ENCODE measurements around the gene RAD9A. TPM values are rescaled to one million over a fixed set of nuclear protein-coding genes. Genes with fewer than 3 reads are reported as not detected.

Gene RAD9A
- total RNA-seq, 1 donor from 2014 or later: 49.4 TPM

DNA sequence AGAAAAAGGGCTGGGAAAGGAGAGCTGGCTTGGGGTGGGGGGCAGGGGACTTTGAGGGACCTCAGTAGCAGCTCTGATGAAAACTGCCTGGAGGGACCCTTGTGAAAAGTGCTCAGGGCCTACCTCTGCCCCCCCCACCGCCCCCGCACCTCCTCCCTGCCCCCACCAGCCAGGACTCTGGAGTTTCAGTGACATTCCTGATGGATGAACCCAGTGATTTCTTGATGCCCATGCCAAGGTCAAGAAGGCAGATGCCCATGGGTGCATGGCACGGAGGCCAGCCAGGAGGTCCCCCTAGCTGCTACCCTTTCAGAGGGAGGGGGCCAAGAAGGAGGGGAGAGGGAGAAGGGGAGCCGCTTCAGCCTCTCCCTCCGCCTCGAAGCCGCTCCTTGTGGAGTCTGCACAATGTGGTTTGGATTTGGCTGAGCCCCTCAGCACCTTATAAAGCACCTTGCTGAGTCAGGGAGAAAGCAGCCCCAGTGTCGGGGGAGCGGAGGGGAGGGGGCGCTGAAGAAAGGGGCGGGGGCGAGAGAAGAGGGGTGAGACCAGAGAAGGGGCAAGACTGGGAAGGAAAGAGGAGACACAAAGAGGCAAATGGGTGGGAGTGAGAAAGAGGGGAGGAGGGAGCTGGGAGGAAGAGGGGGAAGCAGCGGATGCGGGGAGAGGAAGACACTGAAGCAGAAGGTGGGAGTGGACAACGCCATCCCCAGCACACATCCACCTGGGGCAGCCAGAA is 16.3 kb upstream of the RAD9A start:
- no peak for DNase-seq (ENCODE audit: low read depth, low spot score)
- Mint-ChIP-seq H3K36me3 (ENCODE audit: low read depth) (no peaks in the 10 kb centered on the region), H3K27me3 (ENCODE audit: low read depth) (peaks cover 47% of the 10 kb centered on the region), H3K4me3 (peak overlapping the region; percentile 31), H3K4me1 (peaks cover 35% of the 10 kb centered on the region), H3K27ac (ENCODE audit: unreplicated experiment) (no peak overlapping the region), H3K9me3 (no peaks in the 10 kb centered on the region)
- TF ChIP-seq, protein P1, sequence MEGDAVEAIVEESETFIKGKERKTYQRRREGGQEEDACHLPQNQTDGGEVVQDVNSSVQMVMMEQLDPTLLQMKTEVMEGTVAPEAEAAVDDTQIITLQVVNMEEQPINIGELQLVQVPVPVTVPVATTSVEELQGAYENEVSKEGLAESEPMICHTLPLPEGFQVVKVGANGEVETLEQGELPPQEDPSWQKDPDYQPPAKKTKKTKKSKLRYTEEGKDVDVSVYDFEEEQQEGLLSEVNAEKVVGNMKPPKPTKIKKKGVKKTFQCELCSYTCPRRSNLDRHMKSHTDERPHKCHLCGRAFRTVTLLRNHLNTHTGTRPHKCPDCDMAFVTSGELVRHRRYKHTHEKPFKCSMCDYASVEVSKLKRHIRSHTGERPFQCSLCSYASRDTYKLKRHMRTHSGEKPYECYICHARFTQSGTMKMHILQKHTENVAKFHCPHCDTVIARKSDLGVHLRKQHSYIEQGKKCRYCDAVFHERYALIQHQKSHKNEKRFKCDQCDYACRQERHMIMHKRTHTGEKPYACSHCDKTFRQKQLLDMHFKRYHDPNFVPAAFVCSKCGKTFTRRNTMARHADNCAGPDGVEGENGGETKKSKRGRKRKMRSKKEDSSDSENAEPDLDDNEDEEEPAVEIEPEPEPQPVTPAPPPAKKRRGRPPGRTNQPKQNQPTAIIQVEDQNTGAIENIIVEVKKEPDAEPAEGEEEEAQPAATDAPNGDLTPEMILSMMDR (conservative IDR thresholded peaks at IDR 0.05): no peak

DNA sequence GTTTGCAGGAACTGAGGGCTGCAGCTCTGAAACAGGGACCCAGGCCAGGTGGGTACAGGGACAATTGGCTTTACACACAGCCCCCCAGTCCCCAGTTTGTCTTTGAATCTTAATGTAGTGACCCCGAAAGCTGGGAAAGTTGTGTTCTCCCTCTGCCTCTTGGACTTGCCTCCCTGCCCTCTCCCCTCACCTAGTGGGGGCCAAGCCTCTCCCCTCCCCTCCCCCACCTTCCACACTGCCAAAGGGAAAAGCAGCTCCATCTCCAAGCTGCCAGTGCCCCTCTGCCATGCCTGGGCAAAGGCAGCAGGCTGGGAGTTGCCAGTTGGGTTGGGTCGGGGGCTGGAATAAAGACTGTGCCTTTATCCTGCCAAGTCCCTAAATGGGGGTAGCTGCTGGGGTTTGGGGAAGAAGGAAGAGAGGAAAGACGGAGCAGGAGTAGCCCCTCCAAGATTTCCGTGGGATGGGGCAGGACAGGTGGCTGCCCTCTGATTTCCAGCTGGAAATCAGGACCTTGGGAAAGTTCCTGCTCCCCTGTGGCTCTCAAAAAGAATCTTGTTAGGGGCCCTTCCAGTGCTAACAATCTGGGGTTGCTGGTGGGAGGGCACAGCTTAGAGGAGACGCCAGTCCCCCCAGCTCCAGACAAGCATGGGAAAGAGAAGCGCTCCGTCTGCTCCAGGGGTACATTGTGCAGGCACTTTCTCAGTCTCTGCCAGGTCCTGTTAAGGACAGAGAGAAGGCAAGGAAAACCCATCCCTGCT is 15.5 kb upstream of the RAD9A start:
- H3K27me3 Mint-ChIP-seq (ENCODE audit: low read depth): peaks cover 41% of the 10 kb centered on the region
- no peak for DNase-seq (ENCODE audit: low read depth, low spot score)
- H3K4me3 Mint-ChIP-seq: peak overlapping the region; percentile 52
- peaks cover 32% of the 10 kb centered on the region for H3K4me1 Mint-ChIP-seq
- H3K27ac Mint-ChIP-seq (ENCODE audit: unreplicated experiment): no peak overlapping the region
- H3K9me3 Mint-ChIP-seq: no peaks in the 10 kb centered on the region
- TF ChIP-seq, protein P1 (conservative IDR thresholded peaks at IDR 0.05): no peak
- H3K36me3 Mint-ChIP-seq (ENCODE audit: low read depth): no peaks in the 10 kb centered on the region

DNA sequence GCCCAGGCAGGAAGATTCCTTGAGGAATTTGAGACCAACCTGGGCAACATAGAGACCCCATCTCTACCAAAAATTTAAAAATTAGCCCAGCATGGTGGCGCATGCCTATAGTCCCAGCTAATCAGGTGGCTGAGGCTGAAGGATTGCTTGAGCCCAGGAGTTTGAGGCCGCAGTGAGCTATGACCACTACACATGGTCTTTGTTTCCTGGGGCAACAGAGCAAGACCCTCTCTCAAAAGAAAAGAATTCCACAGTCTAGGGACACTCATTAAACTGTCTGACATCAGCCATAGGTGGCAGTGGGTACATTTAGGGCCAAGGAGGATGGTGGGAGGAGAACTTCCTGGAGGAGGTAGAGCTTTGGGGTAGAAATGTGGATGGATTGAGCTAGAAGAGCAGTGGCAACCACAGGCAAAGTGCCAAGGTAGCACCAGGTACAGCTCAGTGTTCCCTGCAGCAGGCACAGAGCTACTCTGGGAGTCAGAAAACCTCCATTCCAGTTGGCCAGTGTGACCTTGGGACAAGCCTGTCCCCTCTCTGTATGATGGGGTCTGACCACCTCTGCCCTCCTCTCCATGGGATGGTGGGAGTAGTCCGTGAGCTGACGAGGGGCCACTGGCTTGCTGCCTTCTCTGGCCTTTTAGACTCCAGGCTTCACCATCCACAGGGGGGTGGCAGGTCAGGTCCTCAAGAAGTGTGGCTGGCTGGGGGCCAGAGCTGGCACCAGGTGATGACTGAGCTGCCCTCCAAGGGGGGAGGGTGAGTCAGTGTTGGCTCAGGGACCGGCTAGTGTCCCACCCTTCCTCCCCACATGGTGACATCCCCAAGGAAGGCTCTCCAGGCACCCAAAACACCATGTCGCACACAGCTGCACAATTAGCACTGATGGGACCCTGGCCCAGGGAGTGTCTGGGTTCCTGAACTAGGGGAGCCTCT is 14.6 kb upstream of the RAD9A start:
- H3K9me3 Mint-ChIP-seq: no peaks in the 10 kb centered on the region
- TF ChIP-seq, protein P1 (conservative IDR thresholded peaks at IDR 0.05): no peak
- peak overlapping the region; percentile 52 for H3K4me3 Mint-ChIP-seq
- H3K36me3 Mint-ChIP-seq (ENCODE audit: low read depth): no peaks in the 10 kb centered on the region
- peaks cover 34% of the 10 kb centered on the region for H3K27me3 Mint-ChIP-seq (ENCODE audit: low read depth)
- H3K4me1 Mint-ChIP-seq: peaks cover 24% of the 10 kb centered on the region
- DNase-seq (ENCODE audit: low read depth, low spot score): no peak
- no peak overlapping the region for H3K27ac Mint-ChIP-seq (ENCODE audit: unreplicated experiment)

- Mint-ChIP-seq H3K9me3 (no peaks in the 10 kb centered on the region), H3K27ac (ENCODE audit: unreplicated experiment) (no peak overlapping the region), H3K4me1 (peaks cover 28% of the 10 kb centered on the region), H3K4me3 (no peak overlapping the region), H3K27me3 (ENCODE audit: low read depth) (peaks cover 36% of the 10 kb centered on the region), H3K36me3 (ENCODE audit: low read depth) (no peaks in the 10 kb centered on the region)
- TF ChIP-seq, protein P1 (conservative IDR thresholded peaks at IDR 0.05): no peak
- no peak for DNase-seq (ENCODE audit: low read depth, low spot score)
Observed at GRCh38 chr11:67378544-67378943, 13.2 kb upstream of the RAD9A start.
